ENCODE results near the gene BMPR1B.

GRCh38 chr4:95153182-95153581 lies 395.4 kb downstream of the BMPR1B start:
- TF ChIP-seq CTCF (IDR thresholded peaks at IDR 0.05), result no peak
- TF ChIP-seq SIN3A (IDR thresholded peaks at IDR 0.05; ENCODE audit: borderline replicate concordance, insufficient read depth, low read depth, low read length), result no peak
- no peak for TF ChIP-seq POLR2AphosphoS5 (IDR thresholded peaks at IDR 0.05; ENCODE audit: low read depth, low read length)
- TF ChIP-seq REST (IDR thresholded peaks at IDR 0.05; ENCODE audit: insufficient read depth in 1 of 2, low read depth in 2 of 2, low read length in 1 of 2), result no peak
- no peak for TF ChIP-seq TCF7L2 (IDR thresholded peaks at IDR 0.05; ENCODE audit: low read depth, low read length)
